HG03095 (cell line): ENCODE measurements around the gene RBM3.

Experiments
- ATAC-seq: cut with Tn5 transposase; IDR thresholded peaks from one replicate; pipeline ENCODE4 v1.9.1; 2021; ENCODE audit warnings: moderate library complexity; ENCODE audit not compliant: unreplicated experiment

The RBM3 gene

GRCh38 chrX:48617542-48618340, 43.5 kb downstream of the RBM3 start:
- no peak for ATAC-seq

- no peak for ATAC-seq
Observed at GRCh38 chrX:48626401-48627298, 52.4 kb downstream of the RBM3 start.
